WTC11 (cell line): ENCODE data around the gene GRAP2. TPM values are rescaled to one million over a fixed set of nuclear protein-coding genes. Genes with fewer than 3 reads are reported as not detected.

Experiments used
- ATAC-seq: fragments of 200-7000 bp; cut with Tn5 transposase; 2 replicates; pipeline ENCODE4 v1.10.0; 2021; ENCODE audit warnings: mild to moderate bottlenecking, moderate library complexity
- CTCF ChIA-PET: fragments of 300-600 bp; sonication (Branson Sonifier 250); formaldehyde crosslinking; loops from one replicate; lab custom pipeline; 2021; ENCODE audit warnings: antibody characterized with exemption; lab: Charles Lee
- POLR2A ChIA-PET: fragments of 350-600 bp; sonication (Branson Sonifier 250); formaldehyde crosslinking; loops from one replicate; lab custom pipeline; 2021; ENCODE audit warnings: antibody characterized with exemption; lab: Charles Lee
- DNase-seq: peaks from one replicate; pipeline ENCODE4 v3.0.0; 2021; ENCODE audit warnings: low spot score
- H3K27ac Mint-ChIP-seq: 2 replicates; pipeline ENCODE4 v1.8.0; 2021; ENCODE audit warnings: mixed read lengths
- H3K27me3 Mint-ChIP-seq: 2 replicates; pipeline ENCODE4 v1.8.0; 2021; ENCODE audit warnings: low read depth, mild to moderate bottlenecking, moderate library complexity, mixed read lengths
- H3K36me3 Mint-ChIP-seq: 2 replicates; pipeline ENCODE4 v1.8.0; 2021; ENCODE audit warnings: mixed read lengths
- H3K4me1 Mint-ChIP-seq: 2 replicates; pipeline ENCODE4 v1.8.0; 2022; ENCODE audit warnings: mixed read lengths
- H3K4me3 Mint-ChIP-seq: 2 replicates; pipeline ENCODE4 v1.8.0; 2021; ENCODE audit warnings: mild to moderate bottlenecking, moderate library complexity, mixed read lengths
- H3K9me3 Mint-ChIP-seq: 2 replicates; pipeline ENCODE4 v1.8.0; 2021; ENCODE audit warnings: mixed read lengths
- ATF2 ChIP-seq: sonication (generic); formaldehyde crosslinking; IDR thresholded peaks from 2 replicates; pipeline ENCODE4 v1.8.1; 2022; ENCODE audit warnings: low read depth, missing genetic modification reagents, borderline replicate concordance
- FOXP1 ChIP-seq: sonication (generic); formaldehyde crosslinking; IDR thresholded peaks from 2 replicates; pipeline ENCODE4 v1.8.0; 2022; ENCODE audit warnings: missing genetic modification reagents, mild to moderate bottlenecking, moderate library complexity, borderline replicate concordance
- NFYB ChIP-seq: sonication (generic); formaldehyde crosslinking; conservative IDR thresholded peaks from 2 replicates; pipeline ENCODE4 v1.8.0; 2022; ENCODE audit warnings: low read depth, missing genetic modification reagents
- PRRX2 ChIP-seq: fragments of 250-450 bp; sonication (Bioruptor Pico); IDR thresholded peaks from 2 replicates; pipeline ENCODE4 v1.8.0; 2021; ENCODE audit warnings: mild to moderate bottlenecking
- TCF7 ChIP-seq: sonication (generic); formaldehyde crosslinking; IDR thresholded peaks from 2 replicates; pipeline ENCODE4 v1.8.0; 2022; ENCODE audit warnings: mild to moderate bottlenecking, low read depth, missing genetic modification reagents, moderate library complexity
- USF2 ChIP-seq: sonication (generic); formaldehyde crosslinking; IDR thresholded peaks from 2 replicates; pipeline ENCODE4 v1.8.1; 2023; ENCODE audit warnings: mild to moderate bottlenecking, missing genetic modification reagents, moderate library complexity
- ZNF416 ChIP-seq: fragments of 250-450 bp; sonication (Bioruptor Pico); IDR thresholded peaks from 2 replicates; pipeline ENCODE4 v1.9.0; 2021; ENCODE audit warnings: mild to moderate bottlenecking, inconsistent platforms
- ZNF423 ChIP-seq: fragments of 250-450 bp; sonication (Bioruptor Pico); IDR thresholded peaks from 2 replicates; pipeline ENCODE4 v2.1.2; 2022; ENCODE audit warnings: mild to moderate bottlenecking, moderate library complexity
- ZSCAN18 ChIP-seq: fragments of 250-450 bp; sonication (Bioruptor Pico); IDR thresholded peaks from 2 replicates; pipeline ENCODE4 v2.1.2; 2022; ENCODE audit warnings: mild to moderate bottlenecking, moderate library complexity
- total RNA-seq: library from RNA; stranded (reverse); gene quantifications from 3 replicates; pipeline ENCODE4 v1.2.3, GENCODE V29; 2021
- TF ChIP-seq, protein P1 (sequence below): sonication (generic); formaldehyde crosslinking; IDR thresholded peaks from 2 replicates; pipeline ENCODE4 v1.8.0; 2023; ENCODE audit warnings: mild to moderate bottlenecking, missing genetic modification reagents
- TF ChIP-seq, protein P2 (sequence below): sonication (generic); formaldehyde crosslinking; conservative IDR thresholded peaks from 2 replicates; pipeline ENCODE4 v1.8.1; 2023; ENCODE audit warnings: mild to moderate bottlenecking, low read depth, missing genetic modification reagents, moderate library complexity
- TF ChIP-seq, protein P3 (sequence below): fragments of 250-450 bp; sonication (Bioruptor Pico); IDR thresholded peaks from 2 replicates; pipeline ENCODE4 v1.9.0; 2021; ENCODE audit warnings: mild to moderate bottlenecking, borderline replicate concordance
- TF ChIP-seq, protein P4 (sequence below): sonication (generic); formaldehyde crosslinking; IDR thresholded peaks from 2 replicates; pipeline ENCODE4 v1.8.1; 2023; ENCODE audit warnings: mild to moderate bottlenecking, missing genetic modification reagents
- TF ChIP-seq, protein P5 (sequence below): sonication (generic); formaldehyde crosslinking; IDR thresholded peaks from 2 replicates; pipeline ENCODE4 v1.8.0; 2022; ENCODE audit warnings: mild to moderate bottlenecking, missing genetic modification reagents

GRAP2 gene
- total RNA-seq, 1 experiment from 2014 or later: 0.33 TPM

DNA sequence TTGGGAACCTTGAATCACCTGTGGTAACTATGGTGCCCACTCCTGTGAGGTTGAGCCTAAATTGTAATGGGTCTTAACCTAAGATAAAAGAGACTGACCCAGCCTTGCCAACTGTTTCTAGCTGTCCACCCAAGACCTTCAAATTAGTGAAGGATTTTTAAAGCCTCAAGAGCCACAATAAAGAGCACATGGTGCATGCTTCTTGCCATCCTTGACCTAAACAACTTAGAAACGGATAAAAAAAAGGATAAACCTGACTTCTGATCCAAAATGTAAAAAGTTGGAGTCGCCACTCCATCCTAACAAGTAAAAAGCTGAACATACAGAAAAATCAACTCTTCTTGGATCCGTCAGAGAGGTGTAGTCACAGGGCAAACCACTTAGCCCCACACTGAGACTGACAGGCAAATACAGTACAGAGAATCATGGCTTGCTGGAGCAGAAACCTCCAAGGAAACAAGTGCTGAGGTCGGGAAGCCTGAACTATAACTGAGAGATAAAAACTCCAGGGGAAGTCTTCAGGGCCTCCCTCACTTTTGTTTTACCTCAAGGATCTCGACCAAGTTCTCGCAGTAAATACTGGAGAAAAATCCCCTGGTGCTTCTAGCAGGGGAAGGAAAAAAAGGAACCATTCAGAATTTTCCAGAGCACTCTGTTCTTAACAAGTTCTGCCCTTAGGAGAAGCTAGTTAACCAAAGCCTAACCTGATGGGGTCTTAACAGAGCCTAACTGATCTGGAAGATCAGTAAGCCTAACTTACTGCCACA is 23.6 kb upstream of the GRAP2 start (continued):
- TF ChIP-seq, protein P1, sequence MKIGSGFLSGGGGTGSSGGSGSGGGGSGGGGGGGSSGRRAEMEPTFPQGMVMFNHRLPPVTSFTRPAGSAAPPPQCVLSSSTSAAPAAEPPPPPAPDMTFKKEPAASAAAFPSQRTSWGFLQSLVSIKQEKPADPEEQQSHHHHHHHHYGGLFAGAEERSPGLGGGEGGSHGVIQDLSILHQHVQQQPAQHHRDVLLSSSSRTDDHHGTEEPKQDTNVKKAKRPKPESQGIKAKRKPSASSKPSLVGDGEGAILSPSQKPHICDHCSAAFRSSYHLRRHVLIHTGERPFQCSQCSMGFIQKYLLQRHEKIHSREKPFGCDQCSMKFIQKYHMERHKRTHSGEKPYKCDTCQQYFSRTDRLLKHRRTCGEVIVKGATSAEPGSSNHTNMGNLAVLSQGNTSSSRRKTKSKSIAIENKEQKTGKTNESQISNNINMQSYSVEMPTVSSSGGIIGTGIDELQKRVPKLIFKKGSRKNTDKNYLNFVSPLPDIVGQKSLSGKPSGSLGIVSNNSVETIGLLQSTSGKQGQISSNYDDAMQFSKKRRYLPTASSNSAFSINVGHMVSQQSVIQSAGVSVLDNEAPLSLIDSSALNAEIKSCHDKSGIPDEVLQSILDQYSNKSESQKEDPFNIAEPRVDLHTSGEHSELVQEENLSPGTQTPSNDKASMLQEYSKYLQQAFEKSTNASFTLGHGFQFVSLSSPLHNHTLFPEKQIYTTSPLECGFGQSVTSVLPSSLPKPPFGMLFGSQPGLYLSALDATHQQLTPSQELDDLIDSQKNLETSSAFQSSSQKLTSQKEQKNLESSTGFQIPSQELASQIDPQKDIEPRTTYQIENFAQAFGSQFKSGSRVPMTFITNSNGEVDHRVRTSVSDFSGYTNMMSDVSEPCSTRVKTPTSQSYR (CRISPR knock-in tag): no peak
- TF ChIP-seq NFYB (CRISPR knock-in tag) (no peak), PRRX2 (CRISPR knock-in tag) (no peak), FOXP1 (CRISPR knock-in tag) (no peak)
- TF ChIP-seq, protein P2, sequence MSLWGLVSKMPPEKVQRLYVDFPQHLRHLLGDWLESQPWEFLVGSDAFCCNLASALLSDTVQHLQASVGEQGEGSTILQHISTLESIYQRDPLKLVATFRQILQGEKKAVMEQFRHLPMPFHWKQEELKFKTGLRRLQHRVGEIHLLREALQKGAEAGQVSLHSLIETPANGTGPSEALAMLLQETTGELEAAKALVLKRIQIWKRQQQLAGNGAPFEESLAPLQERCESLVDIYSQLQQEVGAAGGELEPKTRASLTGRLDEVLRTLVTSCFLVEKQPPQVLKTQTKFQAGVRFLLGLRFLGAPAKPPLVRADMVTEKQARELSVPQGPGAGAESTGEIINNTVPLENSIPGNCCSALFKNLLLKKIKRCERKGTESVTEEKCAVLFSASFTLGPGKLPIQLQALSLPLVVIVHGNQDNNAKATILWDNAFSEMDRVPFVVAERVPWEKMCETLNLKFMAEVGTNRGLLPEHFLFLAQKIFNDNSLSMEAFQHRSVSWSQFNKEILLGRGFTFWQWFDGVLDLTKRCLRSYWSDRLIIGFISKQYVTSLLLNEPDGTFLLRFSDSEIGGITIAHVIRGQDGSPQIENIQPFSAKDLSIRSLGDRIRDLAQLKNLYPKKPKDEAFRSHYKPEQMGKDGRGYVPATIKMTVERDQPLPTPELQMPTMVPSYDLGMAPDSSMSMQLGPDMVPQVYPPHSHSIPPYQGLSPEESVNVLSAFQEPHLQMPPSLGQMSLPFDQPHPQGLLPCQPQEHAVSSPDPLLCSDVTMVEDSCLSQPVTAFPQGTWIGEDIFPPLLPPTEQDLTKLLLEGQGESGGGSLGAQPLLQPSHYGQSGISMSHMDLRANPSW (CRISPR knock-in tag): no peak
- TF ChIP-seq, protein P3, sequence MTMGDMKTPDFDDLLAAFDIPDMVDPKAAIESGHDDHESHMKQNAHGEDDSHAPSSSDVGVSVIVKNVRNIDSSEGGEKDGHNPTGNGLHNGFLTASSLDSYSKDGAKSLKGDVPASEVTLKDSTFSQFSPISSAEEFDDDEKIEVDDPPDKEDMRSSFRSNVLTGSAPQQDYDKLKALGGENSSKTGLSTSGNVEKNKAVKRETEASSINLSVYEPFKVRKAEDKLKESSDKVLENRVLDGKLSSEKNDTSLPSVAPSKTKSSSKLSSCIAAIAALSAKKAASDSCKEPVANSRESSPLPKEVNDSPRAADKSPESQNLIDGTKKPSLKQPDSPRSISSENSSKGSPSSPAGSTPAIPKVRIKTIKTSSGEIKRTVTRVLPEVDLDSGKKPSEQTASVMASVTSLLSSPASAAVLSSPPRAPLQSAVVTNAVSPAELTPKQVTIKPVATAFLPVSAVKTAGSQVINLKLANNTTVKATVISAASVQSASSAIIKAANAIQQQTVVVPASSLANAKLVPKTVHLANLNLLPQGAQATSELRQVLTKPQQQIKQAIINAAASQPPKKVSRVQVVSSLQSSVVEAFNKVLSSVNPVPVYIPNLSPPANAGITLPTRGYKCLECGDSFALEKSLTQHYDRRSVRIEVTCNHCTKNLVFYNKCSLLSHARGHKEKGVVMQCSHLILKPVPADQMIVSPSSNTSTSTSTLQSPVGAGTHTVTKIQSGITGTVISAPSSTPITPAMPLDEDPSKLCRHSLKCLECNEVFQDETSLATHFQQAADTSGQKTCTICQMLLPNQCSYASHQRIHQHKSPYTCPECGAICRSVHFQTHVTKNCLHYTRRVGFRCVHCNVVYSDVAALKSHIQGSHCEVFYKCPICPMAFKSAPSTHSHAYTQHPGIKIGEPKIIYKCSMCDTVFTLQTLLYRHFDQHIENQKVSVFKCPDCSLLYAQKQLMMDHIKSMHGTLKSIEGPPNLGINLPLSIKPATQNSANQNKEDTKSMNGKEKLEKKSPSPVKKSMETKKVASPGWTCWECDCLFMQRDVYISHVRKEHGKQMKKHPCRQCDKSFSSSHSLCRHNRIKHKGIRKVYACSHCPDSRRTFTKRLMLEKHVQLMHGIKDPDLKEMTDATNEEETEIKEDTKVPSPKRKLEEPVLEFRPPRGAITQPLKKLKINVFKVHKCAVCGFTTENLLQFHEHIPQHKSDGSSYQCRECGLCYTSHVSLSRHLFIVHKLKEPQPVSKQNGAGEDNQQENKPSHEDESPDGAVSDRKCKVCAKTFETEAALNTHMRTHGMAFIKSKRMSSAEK (CRISPR knock-in tag): no peak

GRCh38 chr22:39880722-39881121 is 20.2 kb upstream of the GRAP2 start:
- Mint-ChIP-seq H3K27me3 (peaks cover 2% of the 10 kb centered on the region), H3K9me3 (no peaks in the 10 kb centered on the region), H3K27ac (no peak overlapping the region), H3K36me3 (no peaks in the 10 kb centered on the region), H3K4me3 (no peak overlapping the region), H3K4me1 (no peaks in the 10 kb centered on the region)
- CTCF ChIA-PET: no interaction called here
- POLR2A ChIA-PET: no interaction called here
- DNase-seq (no peak), ATAC-seq (no peak)
- TF ChIP-seq ZNF423 (CRISPR knock-in tag) (no peak), ZNF416 (no peak), USF2 (CRISPR knock-in tag) (no peak), ATF2 (CRISPR knock-in tag) (no peak), ZSCAN18 (no peak), TCF7 (CRISPR knock-in tag) (no peak)
- TF ChIP-seq, protein P4, sequence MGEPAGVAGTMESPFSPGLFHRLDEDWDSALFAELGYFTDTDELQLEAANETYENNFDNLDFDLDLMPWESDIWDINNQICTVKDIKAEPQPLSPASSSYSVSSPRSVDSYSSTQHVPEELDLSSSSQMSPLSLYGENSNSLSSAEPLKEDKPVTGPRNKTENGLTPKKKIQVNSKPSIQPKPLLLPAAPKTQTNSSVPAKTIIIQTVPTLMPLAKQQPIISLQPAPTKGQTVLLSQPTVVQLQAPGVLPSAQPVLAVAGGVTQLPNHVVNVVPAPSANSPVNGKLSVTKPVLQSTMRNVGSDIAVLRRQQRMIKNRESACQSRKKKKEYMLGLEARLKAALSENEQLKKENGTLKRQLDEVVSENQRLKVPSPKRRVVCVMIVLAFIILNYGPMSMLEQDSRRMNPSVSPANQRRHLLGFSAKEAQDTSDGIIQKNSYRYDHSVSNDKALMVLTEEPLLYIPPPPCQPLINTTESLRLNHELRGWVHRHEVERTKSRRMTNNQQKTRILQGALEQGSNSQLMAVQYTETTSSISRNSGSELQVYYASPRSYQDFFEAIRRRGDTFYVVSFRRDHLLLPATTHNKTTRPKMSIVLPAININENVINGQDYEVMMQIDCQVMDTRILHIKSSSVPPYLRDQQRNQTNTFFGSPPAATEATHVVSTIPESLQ (CRISPR knock-in tag): no peak
- TF ChIP-seq, protein P5, sequence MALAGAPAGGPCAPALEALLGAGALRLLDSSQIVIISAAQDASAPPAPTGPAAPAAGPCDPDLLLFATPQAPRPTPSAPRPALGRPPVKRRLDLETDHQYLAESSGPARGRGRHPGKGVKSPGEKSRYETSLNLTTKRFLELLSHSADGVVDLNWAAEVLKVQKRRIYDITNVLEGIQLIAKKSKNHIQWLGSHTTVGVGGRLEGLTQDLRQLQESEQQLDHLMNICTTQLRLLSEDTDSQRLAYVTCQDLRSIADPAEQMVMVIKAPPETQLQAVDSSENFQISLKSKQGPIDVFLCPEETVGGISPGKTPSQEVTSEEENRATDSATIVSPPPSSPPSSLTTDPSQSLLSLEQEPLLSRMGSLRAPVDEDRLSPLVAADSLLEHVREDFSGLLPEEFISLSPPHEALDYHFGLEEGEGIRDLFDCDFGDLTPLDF (CRISPR knock-in tag): no peak
